Measurements from ENCODE around the gene NCK1.

DNA sequence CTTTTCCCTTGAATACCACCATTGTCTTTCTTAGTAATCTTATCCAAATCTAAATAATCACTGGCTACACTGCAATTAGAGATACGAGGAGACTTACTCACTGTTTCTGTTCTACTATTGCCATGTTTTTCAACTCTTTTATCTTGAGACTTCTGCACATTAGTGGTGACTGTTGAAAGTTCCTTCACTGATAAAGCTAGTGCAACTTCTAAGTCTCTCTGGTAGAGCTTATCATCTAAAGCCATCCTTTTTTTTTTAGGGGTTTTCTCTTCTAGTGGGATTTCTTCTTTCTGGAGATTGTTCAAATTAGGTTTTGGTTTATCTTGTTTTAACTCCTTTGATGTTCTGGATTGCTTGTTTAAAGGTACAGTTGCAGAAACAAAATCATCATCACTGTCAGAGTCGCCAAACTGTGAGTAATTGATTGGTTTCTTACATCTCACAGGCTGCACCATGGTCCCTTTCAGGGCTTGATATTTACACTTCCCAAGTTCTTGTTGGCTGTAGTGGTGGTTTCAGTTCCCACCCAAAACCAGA, 37.7 kb downstream of the NCK1 start:
- TF ChIP-seq POLR2A (IDR thresholded peaks at IDR 0.05; ENCODE audit: low read depth, low read length) = no peak
- no peak for TF ChIP-seq POLR2AphosphoS5 (IDR thresholded peaks at IDR 0.05; ENCODE audit: low read depth, low read length)
- no peak for TF ChIP-seq TAF1 (IDR thresholded peaks at IDR 0.05; ENCODE audit: borderline replicate concordance, low read depth, low read length)

Measured in GM12892 (cell line).